ENCODE measurements around the gene ARAP2.

ARAP2 gene

GRCh38 chr4:36286481-36286871 lies 42.2 kb upstream of the ARAP2 start:
- Mint-ChIP-seq H3K4me1 (no peaks in the 10 kb centered on the region), H3K4me3 (no peak overlapping the region), H3K9me3 (no peaks in the 10 kb centered on the region), H3K27me3 (ENCODE audit: low read depth, poor library complexity) (peaks cover 6% of the 10 kb centered on the region), H3K36me3 (ENCODE audit: low read depth) (no peaks in the 10 kb centered on the region), H3K27ac (no peak overlapping the region)
- DNase-seq, result no peak
- TF ChIP-seq, protein P1, sequence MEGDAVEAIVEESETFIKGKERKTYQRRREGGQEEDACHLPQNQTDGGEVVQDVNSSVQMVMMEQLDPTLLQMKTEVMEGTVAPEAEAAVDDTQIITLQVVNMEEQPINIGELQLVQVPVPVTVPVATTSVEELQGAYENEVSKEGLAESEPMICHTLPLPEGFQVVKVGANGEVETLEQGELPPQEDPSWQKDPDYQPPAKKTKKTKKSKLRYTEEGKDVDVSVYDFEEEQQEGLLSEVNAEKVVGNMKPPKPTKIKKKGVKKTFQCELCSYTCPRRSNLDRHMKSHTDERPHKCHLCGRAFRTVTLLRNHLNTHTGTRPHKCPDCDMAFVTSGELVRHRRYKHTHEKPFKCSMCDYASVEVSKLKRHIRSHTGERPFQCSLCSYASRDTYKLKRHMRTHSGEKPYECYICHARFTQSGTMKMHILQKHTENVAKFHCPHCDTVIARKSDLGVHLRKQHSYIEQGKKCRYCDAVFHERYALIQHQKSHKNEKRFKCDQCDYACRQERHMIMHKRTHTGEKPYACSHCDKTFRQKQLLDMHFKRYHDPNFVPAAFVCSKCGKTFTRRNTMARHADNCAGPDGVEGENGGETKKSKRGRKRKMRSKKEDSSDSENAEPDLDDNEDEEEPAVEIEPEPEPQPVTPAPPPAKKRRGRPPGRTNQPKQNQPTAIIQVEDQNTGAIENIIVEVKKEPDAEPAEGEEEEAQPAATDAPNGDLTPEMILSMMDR (IDR thresholded peaks at IDR 0.05), result no peak

GRCh38 chr4:36285784-36286480 lies 41.6 kb upstream of the ARAP2 start:
- no peak overlapping the region for H3K4me3 Mint-ChIP-seq
- DNase-seq, result no peak
- H3K9me3 Mint-ChIP-seq, result no peaks in the 10 kb centered on the region
- H3K27me3 Mint-ChIP-seq (ENCODE audit: low read depth, poor library complexity), result peaks cover 6% of the 10 kb centered on the region
- no peaks in the 10 kb centered on the region for H3K36me3 Mint-ChIP-seq (ENCODE audit: low read depth)
- H3K4me1 Mint-ChIP-seq, result no peaks in the 10 kb centered on the region
- TF ChIP-seq, protein P1 (IDR thresholded peaks at IDR 0.05), result no peak
- no peak overlapping the region for H3K27ac Mint-ChIP-seq

GRCh38 chr4:36283912-36284465 lies 39.7 kb upstream of the ARAP2 start:
- H3K27me3 Mint-ChIP-seq (ENCODE audit: low read depth, poor library complexity), result peaks cover 6% of the 10 kb centered on the region
- peaks cover 5% of the 10 kb centered on the region for H3K4me1 Mint-ChIP-seq
- no peaks in the 10 kb centered on the region for H3K9me3 Mint-ChIP-seq
- H3K36me3 Mint-ChIP-seq (ENCODE audit: low read depth), result no peaks in the 10 kb centered on the region
- H3K4me3 Mint-ChIP-seq, result no peak overlapping the region
- H3K27ac Mint-ChIP-seq, result no peak overlapping the region
- TF ChIP-seq, protein P1 (IDR thresholded peaks at IDR 0.05), result no peak
- DNase-seq, result no peak

- Mint-ChIP-seq H3K27me3 (ENCODE audit: low read depth, poor library complexity) (no peaks in the 10 kb centered on the region), H3K4me3 (no peak overlapping the region), H3K27ac (no peak overlapping the region), H3K36me3 (ENCODE audit: low read depth) (no peaks in the 10 kb centered on the region), H3K4me1 (peaks cover 5% of the 10 kb centered on the region), H3K9me3 (no peaks in the 10 kb centered on the region)
- TF ChIP-seq, protein P1 (IDR thresholded peaks at IDR 0.05), result no peak
- DNase-seq, result no peak
Observed at GRCh38 chr4:36282503-36283030, 38.3 kb upstream of the ARAP2 start.

DNA sequence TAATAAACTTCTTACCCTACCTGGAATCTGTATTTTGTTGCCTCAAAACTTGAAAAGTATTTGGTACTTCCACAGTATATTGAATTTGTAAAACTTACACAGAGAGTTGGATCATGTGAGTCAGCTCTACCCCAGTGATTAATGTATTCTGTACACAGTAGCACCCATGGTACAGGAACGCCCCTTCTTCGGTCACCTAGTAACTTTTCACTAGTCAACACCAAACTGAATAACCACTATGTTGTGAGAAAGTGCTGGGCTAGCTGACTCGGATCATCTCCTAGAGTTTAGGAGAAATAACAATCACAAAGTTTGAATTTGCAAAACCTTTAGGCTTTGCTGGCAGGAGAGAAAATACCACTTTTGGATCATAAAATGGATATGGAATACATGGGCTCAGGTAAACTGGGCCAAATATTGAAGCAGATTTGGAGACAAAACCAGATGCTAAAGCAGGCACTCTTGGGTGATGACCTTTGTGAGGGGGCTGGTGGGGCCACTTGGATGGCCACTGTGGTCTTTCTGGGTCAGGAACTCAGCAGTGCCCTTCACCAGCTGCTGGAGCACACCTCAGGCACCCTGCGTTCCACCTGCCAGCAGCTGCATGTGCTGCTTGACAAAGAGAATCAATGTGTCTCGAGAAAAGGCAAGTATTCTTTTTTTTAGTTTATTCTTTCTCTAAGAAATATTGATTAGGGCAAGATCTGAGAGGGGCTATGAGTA lies 37.2 kb upstream of the ARAP2 start, which contains the start of gene DTHD1:
DTHD1 (plus strand) TSS at position 233 of the 723 bp plus-strand sequence; CDS start at position 376, 143 bp downstream.
- TF ChIP-seq, protein P1 (IDR thresholded peaks at IDR 0.05), result no peak
- peaks cover 5% of the 10 kb centered on the region for H3K4me1 Mint-ChIP-seq
- no peaks in the 10 kb centered on the region for H3K27me3 Mint-ChIP-seq (ENCODE audit: low read depth, poor library complexity)
- H3K9me3 Mint-ChIP-seq, result no peaks in the 10 kb centered on the region
- H3K27ac Mint-ChIP-seq, result no peak within 1 kb of the TSS
- no peaks in the 10 kb centered on the region for H3K36me3 Mint-ChIP-seq (ENCODE audit: low read depth)
- DNase-seq, result no peak
- no peak within 1 kb of the TSS for H3K4me3 Mint-ChIP-seq
